ENCODE measurements around the gene HCN2. TPM values are rescaled to one million over a fixed set of nuclear protein-coding genes. Genes with fewer than 3 reads are reported as not detected.

Gene HCN2
- total RNA-seq, 2 experiments from 2014 or later: 0.06 to 1.0 TPM

DNA sequence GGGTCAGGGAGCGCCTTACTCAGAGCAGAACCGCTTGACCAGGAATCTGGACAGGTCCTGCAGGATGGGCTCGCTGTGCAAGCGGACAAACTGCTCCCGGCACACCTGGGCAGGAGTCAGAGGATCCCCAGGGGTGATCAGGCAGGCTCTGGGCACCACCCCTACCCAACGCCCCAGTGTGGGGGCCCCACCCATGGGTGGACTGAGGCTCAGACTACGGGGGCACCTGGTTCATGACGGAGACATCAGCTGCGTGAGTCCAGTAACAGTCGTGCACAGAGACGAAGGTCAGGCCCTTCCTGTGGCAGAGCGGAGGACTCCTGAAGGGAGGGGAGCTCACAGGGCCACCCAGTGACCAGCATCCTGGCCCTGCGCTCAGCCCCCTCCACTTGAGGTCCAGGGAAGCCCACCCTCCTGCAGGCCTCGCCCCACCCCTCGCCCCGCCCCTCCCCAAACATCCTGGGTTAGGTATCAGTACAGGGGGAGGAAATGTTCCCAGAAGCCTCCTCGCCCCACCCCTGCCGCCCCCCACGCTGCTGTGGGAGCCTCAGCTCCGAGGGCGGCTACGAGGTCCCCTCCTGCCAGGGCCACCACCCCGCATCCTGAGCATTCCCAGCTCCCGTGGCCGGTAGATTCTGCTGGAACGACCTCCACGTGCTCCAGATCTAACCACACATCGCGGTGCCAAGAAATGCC, 28.0 kb downstream of the HCN2 start:
- intact Hi-C loops (cut with micrococcal nuclease; ENCODE audit: unreplicated experiment): no loop called here
- ChIA-PET POLR2A (no interaction called here), CTCF (ENCODE audit: unreplicated experiment) (no interaction called here)
- no TSS peak for BruUV-seq (replicated peaks)
- Histone ChIP-seq H4K20me1 (ENCODE audit: insufficient read depth, low read length) (no peaks in the 10 kb centered on the region), H3K9me2 (ENCODE audit: insufficient read depth, low read length) (no peaks in the 10 kb centered on the region), H3K4me3 (ENCODE audit: low read depth, low read length, poor library complexity, severe bottlenecking) (no peak overlapping the region), H3K4me2 (ENCODE audit: low read length) (no peak overlapping the region), H3K79me2 (ENCODE audit: insufficient read depth, low read depth, low read length) (no peaks in the 10 kb centered on the region), H3K36me3 (ENCODE audit: insufficient read depth, low read length) (peaks cover 54% of the 10 kb centered on the region), H3K4me1 (ENCODE audit: insufficient read depth, low read length, poor library complexity, severe bottlenecking) (no peaks in the 10 kb centered on the region), H2AFZ (ENCODE audit: low read length) (no peak overlapping the region), H3K9me3 (ENCODE audit: low read length) (no peaks in the 10 kb centered on the region), H3K27ac (ENCODE audit: low read depth, low read length, poor library complexity, severe bottlenecking) (no peak overlapping the region)
- TF ChIP-seq, protein P1, sequence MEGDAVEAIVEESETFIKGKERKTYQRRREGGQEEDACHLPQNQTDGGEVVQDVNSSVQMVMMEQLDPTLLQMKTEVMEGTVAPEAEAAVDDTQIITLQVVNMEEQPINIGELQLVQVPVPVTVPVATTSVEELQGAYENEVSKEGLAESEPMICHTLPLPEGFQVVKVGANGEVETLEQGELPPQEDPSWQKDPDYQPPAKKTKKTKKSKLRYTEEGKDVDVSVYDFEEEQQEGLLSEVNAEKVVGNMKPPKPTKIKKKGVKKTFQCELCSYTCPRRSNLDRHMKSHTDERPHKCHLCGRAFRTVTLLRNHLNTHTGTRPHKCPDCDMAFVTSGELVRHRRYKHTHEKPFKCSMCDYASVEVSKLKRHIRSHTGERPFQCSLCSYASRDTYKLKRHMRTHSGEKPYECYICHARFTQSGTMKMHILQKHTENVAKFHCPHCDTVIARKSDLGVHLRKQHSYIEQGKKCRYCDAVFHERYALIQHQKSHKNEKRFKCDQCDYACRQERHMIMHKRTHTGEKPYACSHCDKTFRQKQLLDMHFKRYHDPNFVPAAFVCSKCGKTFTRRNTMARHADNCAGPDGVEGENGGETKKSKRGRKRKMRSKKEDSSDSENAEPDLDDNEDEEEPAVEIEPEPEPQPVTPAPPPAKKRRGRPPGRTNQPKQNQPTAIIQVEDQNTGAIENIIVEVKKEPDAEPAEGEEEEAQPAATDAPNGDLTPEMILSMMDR (conservative IDR thresholded peaks at IDR 0.05; ENCODE audit: low read length): no peak
- TF ChIP-seq EZH2phosphoT487 (IDR thresholded peaks at IDR 0.05; ENCODE audit: borderline replicate concordance, low read depth, low read length): no peak
- no peak for DNase-seq (ENCODE audit: low spot score)

DNA sequence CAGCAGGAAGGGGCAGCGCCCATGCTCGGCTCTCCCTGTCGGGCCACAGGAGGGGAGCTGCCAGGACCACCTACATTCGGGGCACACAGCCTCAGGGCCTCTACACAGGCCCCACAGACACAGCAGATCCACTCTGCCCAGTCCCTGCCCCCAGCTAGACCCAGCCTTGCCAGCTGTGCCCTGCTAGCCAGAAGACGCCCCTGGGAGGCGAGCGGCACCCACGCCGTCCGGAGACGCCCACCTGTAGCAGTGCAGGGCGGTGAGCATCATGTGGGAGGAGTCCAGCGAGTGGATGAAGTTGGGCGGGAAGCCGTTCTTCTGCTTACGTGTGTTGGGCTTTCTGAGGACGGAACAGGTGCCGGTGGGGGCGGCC, 28.6 kb downstream of the HCN2 start:
- POLR2A ChIA-PET: no interaction called here
- Histone ChIP-seq H4K20me1 (ENCODE audit: insufficient read depth, low read length) (no peaks in the 10 kb centered on the region), H3K36me3 (ENCODE audit: insufficient read depth, low read length) (peaks cover 50% of the 10 kb centered on the region), H3K4me2 (ENCODE audit: low read length) (no peak overlapping the region), H3K9me3 (ENCODE audit: low read length) (no peaks in the 10 kb centered on the region), H3K4me1 (ENCODE audit: insufficient read depth, low read length, poor library complexity, severe bottlenecking) (no peaks in the 10 kb centered on the region), H3K9me2 (ENCODE audit: insufficient read depth, low read length) (no peaks in the 10 kb centered on the region), H3K27ac (ENCODE audit: low read depth, low read length, poor library complexity, severe bottlenecking) (no peak overlapping the region), H3K79me2 (ENCODE audit: insufficient read depth, low read depth, low read length) (no peaks in the 10 kb centered on the region), H3K4me3 (ENCODE audit: low read depth, low read length, poor library complexity, severe bottlenecking) (no peak overlapping the region), H2AFZ (ENCODE audit: low read length) (no peak overlapping the region)
- no TSS peak for BruUV-seq (replicated peaks)
- intact Hi-C loops (cut with micrococcal nuclease; ENCODE audit: unreplicated experiment): no loop called here
- CTCF ChIA-PET (ENCODE audit: unreplicated experiment): no interaction called here
- no peak for TF ChIP-seq EZH2phosphoT487 (IDR thresholded peaks at IDR 0.05; ENCODE audit: borderline replicate concordance, low read depth, low read length)
- TF ChIP-seq, protein P1 (conservative IDR thresholded peaks at IDR 0.05; ENCODE audit: low read length): no peak
- DNase-seq (ENCODE audit: low spot score): no peak

DNA sequence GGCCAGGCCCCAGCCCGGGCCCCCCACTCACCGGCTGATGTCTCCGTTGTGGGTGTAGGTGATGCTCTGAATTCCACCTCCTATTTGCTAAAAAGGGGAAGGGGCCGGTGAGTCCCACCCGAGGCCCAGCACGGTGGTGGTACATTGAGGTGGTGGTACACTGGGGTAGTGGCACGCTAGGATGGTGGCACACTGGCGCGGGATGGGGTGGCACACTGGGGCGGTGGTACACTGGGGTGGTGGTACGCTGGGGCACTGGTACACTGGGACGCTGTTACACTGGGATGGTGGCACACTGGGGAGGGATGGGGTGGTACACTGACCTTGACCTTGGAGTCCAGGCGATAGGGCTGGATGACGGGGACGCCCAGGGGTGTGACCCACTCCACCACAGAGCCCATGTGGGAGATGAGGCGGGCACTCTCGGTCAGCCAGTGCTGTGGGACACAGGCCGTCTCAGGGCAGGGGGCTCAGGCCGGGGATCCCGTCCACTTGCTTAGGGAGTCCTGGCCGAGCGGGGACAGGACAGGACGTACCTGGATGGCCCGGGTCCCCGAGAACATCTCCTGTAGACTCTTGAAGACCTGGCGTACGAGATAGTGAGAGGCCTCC, 29.1 kb downstream of the HCN2 start:
- TF ChIP-seq EZH2phosphoT487 (IDR thresholded peaks at IDR 0.05; ENCODE audit: borderline replicate concordance, low read depth, low read length): no peak
- TF ChIP-seq, protein P1 (conservative IDR thresholded peaks at IDR 0.05; ENCODE audit: low read length): no peak
- intact Hi-C loops (cut with micrococcal nuclease; ENCODE audit: unreplicated experiment): no loop called here
- Histone ChIP-seq H3K9me2 (ENCODE audit: insufficient read depth, low read length) (no peaks in the 10 kb centered on the region), H4K20me1 (ENCODE audit: insufficient read depth, low read length) (no peaks in the 10 kb centered on the region), H3K4me3 (ENCODE audit: low read depth, low read length, poor library complexity, severe bottlenecking) (no peak overlapping the region), H3K79me2 (ENCODE audit: insufficient read depth, low read depth, low read length) (no peaks in the 10 kb centered on the region), H3K9me3 (ENCODE audit: low read length) (no peaks in the 10 kb centered on the region), H2AFZ (ENCODE audit: low read length) (no peak overlapping the region), H3K27ac (ENCODE audit: low read depth, low read length, poor library complexity, severe bottlenecking) (no peak overlapping the region), H3K4me2 (ENCODE audit: low read length) (no peak overlapping the region), H3K4me1 (ENCODE audit: insufficient read depth, low read length, poor library complexity, severe bottlenecking) (no peaks in the 10 kb centered on the region), H3K36me3 (ENCODE audit: insufficient read depth, low read length) (peaks cover 55% of the 10 kb centered on the region)
- no TSS peak for BruUV-seq (replicated peaks)
- ChIA-PET CTCF (ENCODE audit: unreplicated experiment) (no interaction called here), POLR2A (no interaction called here)
- no peak for DNase-seq (ENCODE audit: low spot score)

All from OCI-LY7 (cell line).